Stomach smooth muscle (tissue), 2 donors: ENCODE measurements around the gene PYGB.

Experiments
- H3K27ac ChIP-seq: one replicate; pipeline ENCODE4 v1.7.0; 2013; ENCODE audit warnings: mild to moderate bottlenecking, low read length, inconsistent platforms
- H3K27me3 ChIP-seq, 2 donors: one replicate each; pipeline ENCODE4 v1.7.0; 2013; ENCODE audit warnings: low read length in 2 of 2; ENCODE audit not compliant: insufficient read depth in 2 of 2, control insufficient read depth in 1 of 2
- H3K36me3 ChIP-seq, 2 donors: one replicate each; pipeline ENCODE4 v1.7.0; 2013; ENCODE audit warnings: low read length in 2 of 2; ENCODE audit not compliant: control insufficient read depth in 2 of 2, insufficient read depth in 2 of 2
- H3K4me1 ChIP-seq: one replicate; pipeline ENCODE4 v1.7.0; 2013; ENCODE audit warnings: low read length; ENCODE audit not compliant: control insufficient read depth, insufficient read depth
- H3K4me3 ChIP-seq, 2 donors: one replicate each; pipeline ENCODE4 v1.7.0; 2013; ENCODE audit warnings: low read length in 2 of 2
- H3K9ac ChIP-seq, 2 donors: one replicate each; pipeline ENCODE4 v1.7.0; 2013; ENCODE audit warnings: low read length in 2 of 2, mild to moderate bottlenecking in 1 of 2
- H3K9me3 ChIP-seq, 2 donors: one replicate each; pipeline ENCODE4 v1.7.0; 2013; ENCODE audit warnings: low read length in 2 of 2; ENCODE audit not compliant: control insufficient read depth in 2 of 2
- donor health status: healthy.
- donor health status: Pancreatic carcinoma.

The PYGB gene

DNA sequence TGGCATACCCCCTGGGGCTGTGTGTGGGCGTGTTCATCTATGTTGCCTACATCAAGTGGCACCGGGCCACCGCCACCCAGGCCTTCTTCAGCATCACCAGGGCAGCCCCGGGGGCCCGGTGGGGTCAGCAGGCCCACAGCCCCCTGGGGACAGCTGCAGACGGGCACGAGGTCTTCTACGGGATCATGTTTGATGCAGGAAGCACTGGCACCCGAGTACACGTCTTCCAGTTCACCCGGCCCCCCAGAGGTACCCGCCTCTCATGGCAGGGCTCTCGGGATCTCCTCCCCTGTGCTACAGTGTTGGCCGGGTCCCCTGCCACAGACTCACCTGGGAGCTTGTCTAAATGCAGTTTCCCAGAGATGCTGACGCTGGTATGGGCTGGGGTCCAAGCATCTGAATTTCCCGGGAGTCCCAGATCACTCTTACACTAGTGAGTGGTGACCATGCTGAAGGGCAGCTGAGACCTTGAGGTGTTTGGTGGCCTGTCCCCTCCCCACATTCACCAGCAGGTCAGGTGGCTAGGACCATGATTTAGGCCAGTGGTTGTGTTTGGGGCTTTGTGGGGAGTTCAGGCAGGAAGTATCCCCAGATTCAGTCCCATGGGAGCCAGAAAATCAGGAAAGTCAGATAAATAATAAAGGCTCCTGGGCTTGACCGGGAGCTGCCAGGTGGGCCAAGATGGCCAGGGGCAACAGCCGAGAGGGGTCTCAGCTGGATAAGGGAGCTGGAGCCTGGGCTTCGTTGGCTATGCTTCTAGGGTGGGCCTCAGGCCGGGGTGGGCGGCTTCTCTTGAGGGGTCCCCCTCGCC is 40.5 kb upstream of the PYGB start:
- Histone ChIP-seq H3K36me3 (peaks cover 21 to 22% of the 10 kb centered on the region in 2 donors), H3K9ac (no peak overlapping the region), H3K4me3 (no peak overlapping the region), H3K27me3 (no peaks in the 10 kb centered on the region), H3K4me1 (peaks cover 2% of the 10 kb centered on the region), H3K27ac (no peak overlapping the region), H3K9me3 (no peaks in the 10 kb centered on the region)

DNA sequence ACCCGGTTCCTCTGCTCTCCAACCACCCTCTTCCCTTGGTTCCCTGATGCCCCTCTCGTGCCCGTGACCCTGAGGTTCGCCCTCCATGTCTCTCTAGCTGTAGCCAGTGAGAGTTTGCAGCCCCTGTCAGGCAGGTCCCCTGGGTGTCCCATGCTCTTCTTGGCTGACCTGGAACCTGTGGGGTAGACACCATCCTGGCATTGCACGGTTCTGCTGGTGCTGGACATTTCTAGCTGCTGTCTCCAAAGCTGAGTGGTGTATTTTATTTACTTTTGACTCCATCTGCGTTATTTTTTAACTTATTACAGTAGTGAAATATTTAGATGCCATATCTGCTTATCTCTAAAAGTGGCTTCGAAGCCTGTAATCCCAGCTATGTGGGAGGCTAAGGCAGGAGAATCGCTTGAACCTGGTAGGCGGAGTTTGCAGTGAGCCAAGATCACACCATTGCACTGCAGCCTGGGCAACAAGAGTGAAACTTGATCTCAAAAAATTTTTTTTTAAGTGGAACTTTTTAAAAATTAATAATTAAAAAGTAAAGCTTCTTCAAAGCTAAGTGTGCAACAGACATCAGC is 39.8 kb upstream of the PYGB start:
- no peak overlapping the region for H3K9ac ChIP-seq
- no peaks in the 10 kb centered on the region for H3K27me3 ChIP-seq
- H3K4me3 ChIP-seq, result no peak overlapping the region
- peaks cover 22 to 25% of the 10 kb centered on the region in 2 donors for H3K36me3 ChIP-seq
- H3K4me1 ChIP-seq, result peaks cover 2% of the 10 kb centered on the region
- no peak overlapping the region for H3K27ac ChIP-seq
- no peaks in the 10 kb centered on the region for H3K9me3 ChIP-seq

DNA sequence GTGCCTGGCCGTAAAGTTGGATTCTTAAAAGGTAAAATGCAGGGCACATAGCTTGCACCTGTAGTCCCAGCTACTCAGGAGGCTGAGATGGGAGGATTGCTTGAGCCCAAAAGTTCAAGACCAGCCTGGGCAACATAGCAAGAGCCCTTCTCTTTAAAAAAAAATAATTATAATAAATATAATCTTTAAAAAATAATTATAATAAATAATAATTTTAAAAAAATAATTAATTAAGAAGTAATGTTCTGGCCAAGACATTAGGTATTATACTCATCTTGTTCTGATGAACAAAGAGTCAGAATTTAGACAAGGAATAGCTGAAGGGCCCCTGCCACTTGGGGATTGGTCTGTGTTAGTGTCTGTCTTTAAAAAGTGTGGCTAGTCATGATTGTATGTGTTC is 38.5 kb upstream of the PYGB start:
- peaks cover 31 to 35% of the 10 kb centered on the region in 2 donors for H3K36me3 ChIP-seq

DNA sequence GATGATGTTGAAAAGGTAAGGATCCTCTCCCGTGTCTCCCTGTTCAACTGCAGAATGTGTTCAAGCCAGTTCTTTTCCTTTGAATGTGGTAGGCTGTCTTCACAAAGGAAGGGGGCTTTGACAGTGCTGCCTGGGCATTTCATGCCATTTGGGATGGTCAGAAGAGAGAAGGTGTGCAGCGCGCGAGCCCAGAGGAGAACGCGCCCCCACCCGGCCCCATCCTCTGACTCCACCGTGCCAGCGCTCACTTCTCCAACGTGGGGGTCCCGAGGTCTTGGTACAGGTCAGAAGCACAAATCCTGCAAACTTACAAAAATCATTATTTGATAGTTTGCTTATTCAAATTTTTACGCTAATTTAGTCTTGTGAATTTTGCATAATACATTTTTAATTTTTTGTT is 38.0 kb upstream of the PYGB start:
- H3K4me3 ChIP-seq, result no peak overlapping the region
- no peaks in the 10 kb centered on the region for H3K9me3 ChIP-seq
- H3K27ac ChIP-seq, result no peak overlapping the region
- peaks cover 35 to 39% of the 10 kb centered on the region in 2 donors for H3K36me3 ChIP-seq
- peaks cover 1% of the 10 kb centered on the region for H3K4me1 ChIP-seq
- no peaks in the 10 kb centered on the region for H3K27me3 ChIP-seq
- H3K9ac ChIP-seq, result no peak overlapping the region

More for the DNA sequence above, 38.5 kb upstream of the PYGB start:
- Histone ChIP-seq H3K4me1 (peaks cover 2% of the 10 kb centered on the region), H3K27ac (no peak overlapping the region), H3K27me3 (no peaks in the 10 kb centered on the region), H3K4me3 (no peak overlapping the region), H3K9me3 (no peaks in the 10 kb centered on the region), H3K9ac (no peak overlapping the region)

DNA sequence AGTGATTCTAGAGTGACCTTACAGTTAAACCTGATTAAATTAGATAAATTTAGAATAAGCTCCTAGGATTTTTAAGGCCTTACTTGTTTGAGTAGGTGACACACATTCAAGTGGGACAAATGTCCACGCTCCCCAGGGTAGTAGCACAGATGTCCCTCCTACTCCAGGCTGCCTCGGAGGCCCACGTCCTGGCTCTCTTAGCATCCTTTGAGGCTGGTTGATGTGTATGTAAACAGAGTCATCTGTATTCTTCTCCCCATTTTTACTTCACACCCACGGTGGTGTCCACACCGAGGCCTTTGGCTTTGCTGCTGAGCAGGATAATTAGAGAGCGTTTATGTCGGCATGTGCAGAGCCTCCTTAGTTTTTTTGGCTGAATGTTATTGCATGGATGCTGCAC is 36.6 kb upstream of the PYGB start:
- Histone ChIP-seq H3K27ac (no peak overlapping the region), H3K9me3 (no peaks in the 10 kb centered on the region), H3K4me3 (no peak overlapping the region), H3K36me3 (peaks cover 47 to 51% of the 10 kb centered on the region in 2 donors), H3K27me3 (no peaks in the 10 kb centered on the region), H3K4me1 (no peaks in the 10 kb centered on the region), H3K9ac (no peak overlapping the region)

DNA sequence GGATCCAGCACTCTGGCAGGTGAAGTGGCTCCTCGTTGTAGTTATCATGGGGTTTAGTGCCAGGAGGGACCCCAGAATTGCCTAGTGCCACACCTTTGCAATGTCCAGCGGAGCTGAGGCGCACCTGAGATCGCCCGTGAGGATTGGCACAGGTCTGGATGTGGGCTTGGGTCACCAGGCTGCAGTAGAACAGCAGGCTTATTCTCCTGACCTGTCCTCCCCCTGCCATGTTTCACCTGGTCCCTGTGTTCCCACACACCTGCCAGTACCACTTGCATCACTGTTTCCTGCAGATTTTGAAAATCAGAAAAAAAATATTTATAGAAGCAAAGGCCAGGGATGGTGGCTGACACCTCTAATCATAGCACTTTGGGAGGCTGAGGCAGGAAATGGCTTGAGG is 35.6 kb upstream of the PYGB start:
- Histone ChIP-seq H3K9me3 (no peaks in the 10 kb centered on the region), H3K27me3 (no peaks in the 10 kb centered on the region), H3K4me3 (no peak overlapping the region), H3K27ac (no peak overlapping the region), H3K9ac (no peak overlapping the region), H3K4me1 (no peaks in the 10 kb centered on the region), H3K36me3 (peaks cover 52 to 57% of the 10 kb centered on the region in 2 donors)

DNA sequence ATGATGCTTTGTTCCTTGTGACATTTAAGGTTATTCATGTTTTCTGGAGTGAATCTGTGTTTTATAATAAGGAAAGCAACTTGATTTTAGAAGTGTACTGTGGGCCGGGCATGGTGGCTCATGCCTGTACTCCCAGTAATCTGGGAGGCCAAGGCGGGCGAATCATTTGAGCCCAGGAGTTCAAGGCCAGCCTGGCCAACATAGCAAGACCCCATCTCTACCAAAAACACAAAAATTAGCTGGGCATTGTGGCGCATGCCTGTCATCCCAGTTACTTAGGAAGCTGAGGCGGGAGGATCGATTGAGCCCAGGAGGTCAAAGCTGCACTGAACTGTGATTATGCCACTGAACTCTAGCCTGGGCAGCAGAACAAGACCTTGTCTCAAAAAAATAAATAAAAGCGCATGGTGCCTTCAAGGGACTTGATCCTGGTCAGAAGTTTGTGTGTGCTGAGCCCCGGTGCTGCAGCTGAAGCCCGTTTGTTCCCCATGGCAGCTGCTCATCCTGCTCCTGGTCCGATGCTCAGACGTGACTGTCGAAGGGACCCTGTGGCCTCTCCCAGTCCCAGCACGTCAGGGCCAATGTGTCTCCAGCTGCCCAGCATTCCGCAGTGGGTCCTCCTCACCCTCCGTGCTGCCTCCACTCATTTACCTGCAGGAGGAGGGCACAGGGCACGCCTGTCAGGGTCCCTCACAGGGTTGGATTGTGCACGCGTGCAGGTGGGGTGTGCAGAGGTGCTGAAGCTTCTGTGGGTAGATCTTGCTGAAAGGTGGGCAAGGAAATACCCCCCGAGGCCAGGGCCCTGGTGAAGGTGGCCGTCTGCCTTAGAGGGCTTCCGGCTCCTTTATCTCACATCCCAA is 34.1 kb upstream of the PYGB start:
- Histone ChIP-seq H3K27me3 (no peaks in the 10 kb centered on the region), H3K9ac (no peak overlapping the region), H3K9me3 (no peaks in the 10 kb centered on the region), H3K4me3 (no peak overlapping the region), H3K36me3 (peaks cover 66 to 67% of the 10 kb centered on the region in 2 donors), H3K4me1 (no peaks in the 10 kb centered on the region), H3K27ac (no peak overlapping the region)

DNA sequence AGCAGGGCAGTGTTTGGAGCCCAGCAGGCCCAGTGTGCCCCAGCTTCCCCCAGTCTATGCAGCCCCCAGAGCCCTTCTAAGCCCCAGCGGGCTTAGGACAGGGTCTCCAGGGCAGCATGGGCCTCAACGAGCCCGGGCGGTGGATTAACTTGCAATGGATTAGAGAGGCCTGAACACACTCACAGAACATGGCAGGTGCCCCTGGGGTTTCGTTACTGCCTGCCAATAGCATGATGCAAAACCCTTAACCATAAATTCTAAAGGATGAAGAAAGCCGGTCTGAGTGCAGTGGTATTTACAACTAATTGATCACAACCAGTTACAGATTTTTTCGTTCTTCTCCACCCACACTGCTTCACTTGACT is 33.5 kb upstream of the PYGB start:
- Histone ChIP-seq H3K27me3 (no peaks in the 10 kb centered on the region), H3K4me1 (no peaks in the 10 kb centered on the region), H3K9ac (no peak overlapping the region), H3K9me3 (no peaks in the 10 kb centered on the region), H3K27ac (no peak overlapping the region), H3K4me3 (no peak overlapping the region), H3K36me3 (peaks cover 70% of the 10 kb centered on the region in 2 donors)

DNA sequence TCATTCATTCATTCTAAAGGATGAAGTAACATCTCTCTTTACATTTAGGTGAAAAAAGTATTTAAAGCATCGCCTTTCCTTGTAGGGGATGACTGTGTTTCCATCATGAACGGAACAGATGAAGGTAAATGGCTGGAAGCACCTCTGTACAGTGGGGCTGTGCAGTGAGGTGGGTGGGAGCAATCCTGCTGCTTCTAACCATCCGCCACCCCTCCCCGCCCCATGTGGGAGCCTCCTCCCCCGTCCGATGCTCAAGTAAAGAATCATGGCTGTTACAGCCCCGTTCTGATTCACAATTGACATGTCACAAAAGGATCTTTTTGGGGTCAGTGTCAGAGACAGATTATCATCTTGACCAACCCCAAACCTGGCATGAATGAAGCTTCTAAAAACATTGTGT is 33.1 kb upstream of the PYGB start:
- Histone ChIP-seq H3K27ac (no peak overlapping the region), H3K9ac (no peak overlapping the region), H3K27me3 (no peaks in the 10 kb centered on the region), H3K36me3 (peaks cover 68 to 73% of the 10 kb centered on the region in 2 donors), H3K4me3 (no peak overlapping the region), H3K9me3 (no peaks in the 10 kb centered on the region), H3K4me1 (no peaks in the 10 kb centered on the region)

DNA sequence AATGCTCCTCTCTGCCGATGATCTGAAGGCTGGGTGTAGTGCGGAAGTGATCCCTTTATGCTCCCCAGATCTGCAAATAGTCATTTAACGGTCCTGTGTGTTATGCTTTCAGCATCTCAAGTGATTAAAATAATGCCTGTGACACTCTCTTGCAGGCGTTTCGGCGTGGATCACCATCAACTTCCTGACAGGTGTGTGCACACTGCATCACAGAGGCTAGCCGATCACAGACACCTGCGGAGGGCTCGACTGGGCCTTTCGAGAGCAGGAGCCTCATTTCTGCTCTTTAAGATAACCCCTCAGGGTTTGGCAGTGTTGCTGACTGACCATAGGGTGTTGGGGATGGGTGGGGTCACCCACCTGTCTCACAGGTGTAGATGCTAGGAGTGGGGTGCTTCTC is 32.4 kb upstream of the PYGB start:
- no peak overlapping the region for H3K9ac ChIP-seq
- H3K4me1 ChIP-seq, result no peaks in the 10 kb centered on the region
- H3K36me3 ChIP-seq, result peaks cover 63 to 73% of the 10 kb centered on the region in 2 donors
- H3K4me3 ChIP-seq, result no peak overlapping the region
- no peak overlapping the region for H3K27ac ChIP-seq
- H3K9me3 ChIP-seq, result no peaks in the 10 kb centered on the region
- no peaks in the 10 kb centered on the region for H3K27me3 ChIP-seq
